Activated CD4-positive, alpha-beta T cell treated with anti-CD3 and anti-CD28 coated beads for 24 hours (primary cell): ENCODE measurements around the gene FAM120AOS.

Source experiments
- DNase-seq, 2 donors: peaks; one replicate each; pipeline ENCODE4 v3.0.0-alpha.2; 2020; ENCODE audit warnings: low read depth in 2 of 2

FAM120AOS gene

DNA sequence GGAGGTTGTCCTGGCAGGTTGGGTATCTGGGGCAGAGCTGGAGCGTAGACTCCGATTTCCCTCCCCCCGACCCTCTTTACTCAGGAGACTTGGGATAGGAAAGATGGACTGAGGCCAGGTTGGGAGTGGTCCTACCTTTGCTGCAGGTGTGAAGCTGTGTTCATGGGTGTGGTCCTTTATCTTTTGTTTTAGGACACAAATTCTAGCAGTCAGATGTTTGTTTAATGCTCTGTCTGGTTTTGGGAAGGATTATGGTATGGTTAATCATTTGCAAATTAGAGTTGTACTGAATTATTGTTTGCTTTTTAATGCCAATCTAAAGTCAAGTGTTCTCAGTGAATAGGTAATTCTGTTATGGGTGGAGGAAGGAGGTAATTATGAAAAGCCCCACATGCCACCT is 14.1 kb upstream of the FAM120AOS start:
- no peak for DNase-seq

DNA sequence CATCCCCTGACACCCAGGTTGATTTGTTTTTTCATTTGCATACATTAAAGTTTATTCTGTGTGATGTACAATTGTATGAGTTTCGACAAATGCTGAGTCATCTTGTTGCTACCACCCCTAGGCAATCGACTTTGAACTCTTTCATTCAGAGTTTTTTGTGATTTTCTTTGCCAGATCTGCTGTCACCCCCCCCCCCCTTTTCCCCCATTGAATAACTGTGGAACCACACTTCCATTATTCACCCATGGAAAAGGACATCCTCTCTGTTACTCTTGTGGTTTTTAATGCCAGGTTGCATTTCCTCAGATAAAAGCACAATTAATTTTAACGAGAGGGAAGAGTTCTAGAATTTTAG is 13.7 kb upstream of the FAM120AOS start:
- DNase-seq: no peak

DNA sequence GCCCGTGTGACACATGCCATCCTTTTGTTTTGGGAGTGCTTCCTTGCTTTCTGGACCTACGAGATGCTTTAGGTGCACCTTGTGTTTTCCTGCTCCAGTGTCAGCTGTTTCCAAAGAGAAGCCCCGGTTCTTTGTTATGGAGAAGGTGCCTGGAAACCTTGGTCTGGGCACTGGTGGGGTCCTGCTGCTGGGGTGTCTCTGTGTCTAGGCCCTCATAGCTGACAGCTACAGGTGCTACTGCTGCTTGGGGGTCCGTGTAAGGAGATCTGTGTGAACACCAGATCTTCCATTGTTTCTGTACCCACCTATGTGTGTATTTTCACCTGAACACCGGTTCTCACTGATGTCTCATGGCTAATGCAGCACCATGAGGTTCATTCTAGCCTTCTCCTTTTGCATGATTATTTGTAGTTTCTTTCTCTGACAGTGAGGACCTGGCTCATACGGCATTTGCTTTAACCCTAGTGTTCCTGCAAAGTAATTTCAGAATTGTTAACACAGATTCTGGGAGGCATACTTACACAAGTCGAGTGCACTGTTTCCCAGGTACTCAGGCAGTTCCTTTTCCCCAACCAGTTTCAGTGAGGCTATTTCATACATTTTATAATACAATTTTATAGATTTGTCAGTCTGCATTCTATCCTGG is 13.2 kb upstream of the FAM120AOS start:
- DNase-seq: no peak

DNA sequence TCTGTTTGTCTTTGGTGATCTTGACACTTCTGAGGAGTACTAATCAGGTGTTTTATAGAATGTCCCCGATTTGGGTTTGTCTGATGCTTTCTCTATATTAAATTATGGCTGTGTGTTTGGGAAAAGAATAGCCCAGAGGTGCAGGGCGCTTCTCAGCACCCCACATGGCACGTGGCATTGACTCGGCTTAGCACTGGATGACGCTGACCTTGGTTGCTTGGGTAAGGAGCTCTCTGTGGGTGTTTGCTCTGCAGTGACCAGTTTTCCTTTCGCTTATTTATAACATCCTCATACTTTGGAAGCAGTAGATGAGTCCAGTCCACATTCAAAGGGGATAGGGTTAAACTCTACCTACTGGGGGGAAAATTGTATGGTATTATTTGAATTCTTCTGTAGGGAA is 12.5 kb upstream of the FAM120AOS start:
- no peak for DNase-seq

- no peak for DNase-seq
Observed at GRCh38 chr9:93464876-93465275, 11.5 kb upstream of the FAM120AOS start.

GRCh38 chr9:93464395-93464794 is 11.0 kb upstream of the FAM120AOS start:
- DNase-seq: no peak

DNA sequence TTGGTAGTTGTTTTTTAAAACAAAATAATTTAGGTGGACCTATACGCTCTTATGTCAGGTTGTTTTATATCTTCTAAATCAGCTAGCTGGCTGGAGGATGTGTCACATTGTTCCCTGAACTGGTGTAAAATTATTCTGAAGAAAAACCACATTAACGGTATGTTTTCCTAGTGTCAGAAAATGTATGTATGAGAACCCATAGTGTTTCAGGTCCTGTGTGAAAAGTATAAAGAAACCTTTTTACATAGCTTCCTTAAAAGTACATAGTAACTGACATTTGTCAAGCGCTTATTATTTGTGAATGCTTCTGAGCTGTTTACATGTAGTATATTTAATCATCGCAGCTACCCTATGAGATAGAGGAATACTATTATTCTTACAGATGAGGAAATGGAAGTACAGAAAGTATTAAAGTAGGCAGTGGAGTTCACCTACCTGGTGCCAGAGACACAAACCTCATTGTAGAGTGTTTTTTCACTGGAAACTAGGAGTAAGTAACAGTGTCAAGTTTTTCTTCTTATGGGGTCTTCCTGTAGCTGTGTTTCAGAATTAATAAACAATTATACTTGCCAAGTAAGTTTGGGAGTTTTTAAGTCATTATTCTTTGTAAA is 10.4 kb upstream of the FAM120AOS start:
- DNase-seq: no peak

DNA sequence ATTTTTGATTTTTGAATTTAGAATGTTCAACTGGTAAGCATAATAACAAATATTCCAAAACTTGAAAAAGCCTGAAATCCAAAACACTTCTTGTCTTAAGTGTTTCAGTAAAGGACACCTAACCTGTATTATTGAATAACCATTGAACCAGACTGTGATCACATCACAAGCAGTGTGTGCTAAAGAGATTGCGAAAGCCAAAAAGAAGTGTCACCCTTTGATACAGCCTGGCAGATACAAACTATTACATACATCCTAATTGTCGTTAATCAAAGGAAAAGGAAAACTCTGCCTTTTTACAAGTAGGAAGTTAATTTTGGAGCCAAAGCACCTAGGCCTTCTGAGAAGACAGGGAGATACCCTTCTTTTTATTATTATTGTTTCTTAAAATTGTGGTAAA is 8.4 kb upstream of the FAM120AOS start:
- DNase-seq: no peak

DNA sequence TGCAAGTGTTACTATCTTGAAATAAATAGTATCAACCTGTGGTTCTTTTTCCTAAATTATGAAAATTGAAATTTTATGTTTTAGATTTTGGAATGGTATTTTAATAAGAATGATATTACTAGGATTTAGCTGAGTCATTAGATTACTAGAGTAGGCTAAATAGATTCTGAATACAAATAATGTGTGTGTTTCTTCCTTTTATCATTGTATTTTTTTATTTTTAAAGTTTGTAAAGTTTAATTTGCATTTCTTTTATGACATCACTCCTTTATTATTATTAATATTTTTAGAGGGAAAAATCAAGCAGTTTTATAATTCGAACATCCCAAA is 8.0 kb upstream of the FAM120AOS start:
- DNase-seq: no peak

DNA sequence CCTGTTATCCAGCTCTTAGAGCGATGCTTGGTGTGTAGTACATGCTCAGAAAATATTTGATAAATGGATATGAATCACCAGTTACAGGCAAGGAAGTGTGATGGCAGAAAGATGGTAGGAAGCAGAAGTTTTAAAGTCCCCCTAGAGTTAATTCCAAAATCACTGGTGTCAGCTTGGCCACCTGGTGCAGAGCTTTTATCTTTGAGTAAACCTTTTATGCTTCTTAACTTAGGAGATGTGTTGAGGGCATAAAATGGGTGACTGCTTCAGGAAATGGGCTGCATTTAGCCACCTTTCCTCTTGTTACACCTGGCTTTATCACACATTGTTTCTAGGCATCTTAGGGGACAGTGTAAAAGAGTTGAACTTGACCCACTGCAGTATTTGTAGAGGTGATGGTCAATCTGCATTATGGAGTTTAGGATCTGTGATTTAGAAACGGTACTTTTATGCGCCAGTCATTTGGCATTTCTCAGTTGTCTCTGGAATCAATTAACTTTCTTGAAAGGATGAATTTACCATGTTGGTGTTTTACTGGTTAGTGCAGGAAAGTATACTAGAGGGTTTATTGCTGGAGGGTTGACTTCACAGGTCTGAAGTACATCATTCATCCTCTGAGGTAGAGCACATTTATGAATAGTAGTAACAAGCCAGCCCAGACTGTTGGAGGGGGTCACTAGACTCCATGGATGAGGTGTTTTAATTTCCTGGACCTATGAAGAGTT is 7.5 kb upstream of the FAM120AOS start:
- no peak for DNase-seq

- DNase-seq: no peak
Observed at GRCh38 chr9:93459432-93459847, 6.1 kb upstream of the FAM120AOS start.

GRCh38 chr9:93458712-93459111 is 5.3 kb upstream of the FAM120AOS start:
- no peak for DNase-seq

- no peak for DNase-seq
Observed at GRCh38 chr9:93457006-93457405, 3.6 kb upstream of the FAM120AOS start.

DNA sequence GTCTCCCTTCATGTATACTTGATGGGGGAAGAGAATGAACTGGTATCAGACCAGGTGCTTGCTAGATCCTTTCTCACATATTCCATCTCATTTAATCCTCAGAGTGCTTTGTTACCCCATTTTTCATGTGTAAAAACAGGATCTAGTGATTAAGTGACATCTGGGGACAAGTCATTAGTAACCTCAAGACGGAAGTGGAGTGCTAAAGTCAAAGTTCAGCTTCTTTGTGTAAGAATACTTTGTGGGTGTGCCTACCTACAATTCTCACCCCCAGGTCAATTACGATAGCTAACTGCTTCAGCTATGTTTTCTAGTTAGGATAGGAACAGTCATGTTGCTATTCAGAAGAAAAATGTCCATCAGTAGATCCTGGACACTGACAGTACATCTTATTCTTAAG is 3.1 kb upstream of the FAM120AOS start:
- no peak for DNase-seq

- DNase-seq: no peak
Observed at GRCh38 chr9:93456022-93456421, 2.6 kb upstream of the FAM120AOS start.

DNA sequence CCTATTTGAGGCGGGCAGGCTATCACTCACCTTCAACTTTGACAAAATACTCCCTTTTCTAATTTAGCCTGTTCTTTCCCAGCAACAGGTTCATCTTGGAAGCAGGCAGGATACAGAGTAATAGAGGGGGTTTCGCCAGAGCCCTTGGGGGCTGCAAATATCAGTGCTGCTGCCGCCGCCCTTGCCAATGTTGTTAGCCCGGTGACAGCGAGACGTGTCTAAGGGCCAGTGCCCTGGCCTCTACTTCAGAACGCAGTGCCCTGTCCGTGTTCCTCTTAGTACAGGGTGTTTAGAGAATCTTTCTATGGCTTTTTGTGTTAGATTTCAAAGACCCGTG is 703 bp downstream of the FAM120AOS start:
- no peak for DNase-seq

DNA sequence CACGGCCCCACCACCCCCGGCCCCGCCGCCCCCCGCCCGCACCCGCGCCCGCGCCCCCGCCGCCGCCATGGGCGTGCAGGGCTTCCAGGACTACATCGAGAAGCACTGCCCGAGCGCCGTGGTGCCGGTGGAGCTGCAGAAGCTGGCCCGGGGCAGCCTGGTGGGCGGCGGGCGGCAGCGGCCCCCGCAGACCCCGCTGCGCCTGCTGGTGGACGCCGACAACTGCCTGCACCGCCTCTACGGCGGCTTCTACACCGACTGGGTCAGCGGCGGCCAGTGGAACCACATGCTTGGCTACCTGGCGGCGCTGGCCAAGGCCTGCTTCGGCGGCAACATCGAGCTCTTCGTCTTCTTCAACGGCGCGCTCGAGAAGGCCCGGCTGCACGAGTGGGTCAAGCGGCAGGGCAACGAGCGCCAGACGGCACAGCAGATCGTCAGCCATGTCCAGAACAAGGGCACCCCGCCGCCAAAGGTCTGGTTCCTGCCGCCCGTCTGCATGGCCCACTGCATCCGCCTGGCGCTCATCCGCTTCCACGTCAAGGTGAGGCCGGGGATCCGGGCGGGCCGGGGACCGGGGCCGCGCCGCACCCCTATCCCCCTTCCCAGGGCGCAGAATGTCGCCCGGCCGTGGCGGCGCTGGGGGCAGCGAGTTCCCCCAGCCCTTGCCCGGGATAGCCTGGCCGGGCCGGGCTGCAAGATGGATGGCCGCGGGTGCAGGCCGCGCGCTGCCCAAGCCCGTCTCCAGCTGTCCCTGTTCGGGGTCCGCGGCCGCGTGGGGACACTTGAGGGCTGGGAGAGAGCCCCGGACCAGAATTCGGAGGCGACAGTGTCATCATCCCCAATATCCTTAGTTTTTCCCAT is 1.3 kb downstream of the FAM120AOS start:
- peak in 1 of 2 donors; percentile 22 for DNase-seq

- DNase-seq: peak; percentile 46 to 48
Observed at GRCh38 chr9:93450945-93451815, 2.2 kb downstream of the FAM120AOS start, which contains the start of gene FAM120A. Gene FAM120A, plus strand, starts transcription at chr9:93451685. Its CDS starts 231 bp downstream, at chr9:93451916.

GRCh38 chr9:93447655-93448054 is 5.7 kb downstream of the FAM120AOS start:
- no peak for DNase-seq

- no peak for DNase-seq
Observed at GRCh38 chr9:93446073-93446472, 7.3 kb downstream of the FAM120AOS start.

GRCh38 chr9:93440896-93441580 is 12.3 kb downstream of the FAM120AOS start:
- DNase-seq: no peak
